ENCODE data around the gene GRIA1.

Gene GRIA1

GRCh38 chr5:153618307-153618706, 127.8 kb downstream of the GRIA1 start:
- Histone ChIP-seq H2BK5ac (ENCODE audit: low read length) (no peak overlapping the region), H3K27ac (ENCODE audit: low read depth, low read length) (no peak overlapping the region), H3K4me1 (ENCODE audit: control insufficient read depth, low read depth, low read length) (no peaks in the 10 kb centered on the region), H4K8ac (ENCODE audit: low read depth, low read length) (no peak overlapping the region), H3K36me3 (ENCODE audit: control insufficient read depth, insufficient read depth, low read length) (no peaks in the 10 kb centered on the region), H2AK5ac (ENCODE audit: low read length) (no peak overlapping the region), H3K79me2 (ENCODE audit: control insufficient read depth, insufficient read depth, low read length) (no peaks in the 10 kb centered on the region), H2BK15ac (replicated peaks; ENCODE audit: low read depth) (no peak overlapping the region), H3K27me3 (ENCODE audit: insufficient read depth, low read length, poor library complexity) (no peaks in the 10 kb centered on the region), H3K56ac (ENCODE audit: low read length) (no peak overlapping the region), H3K23ac (ENCODE audit: low read length) (no peak overlapping the region), H4K5ac (ENCODE audit: low read length) (no peak overlapping the region), H3K9ac (ENCODE audit: low read length) (no peak overlapping the region), H3K18ac (ENCODE audit: low read length) (no peak overlapping the region), H3K4me3 (ENCODE audit: low read length) (no peak overlapping the region), H2BK120ac (ENCODE audit: low read depth, low read length) (no peak overlapping the region), H3K4ac (ENCODE audit: low read depth, low read length) (no peak overlapping the region), H3K4me2 (ENCODE audit: low read length) (no peak overlapping the region), H3K79me1 (ENCODE audit: low read length) (no peaks in the 10 kb centered on the region)
- WGBS (ENCODE audit: extremely low coverage, insufficient coverage, low lambda C conversion rate), result no CpG with 5 or more reads among the region's 2 CpGs
- no peak for DNase-seq

GRCh38 chr5:153618867-153619266, 128.4 kb downstream of the GRIA1 start:
- no peaks in the 10 kb centered on the region for H3K79me1 ChIP-seq (ENCODE audit: low read length)
- no peak overlapping the region for H3K56ac ChIP-seq (ENCODE audit: low read length)
- H2BK120ac ChIP-seq (ENCODE audit: low read depth, low read length), result no peak overlapping the region
- H3K36me3 ChIP-seq (ENCODE audit: control insufficient read depth, insufficient read depth, low read length), result no peaks in the 10 kb centered on the region
- H3K79me2 ChIP-seq (ENCODE audit: control insufficient read depth, insufficient read depth, low read length), result no peaks in the 10 kb centered on the region
- no peak overlapping the region for H3K27ac ChIP-seq (ENCODE audit: low read depth, low read length)
- H3K27me3 ChIP-seq (ENCODE audit: insufficient read depth, low read length, poor library complexity), result no peaks in the 10 kb centered on the region
- H3K18ac ChIP-seq (ENCODE audit: low read length), result no peak overlapping the region
- no peak overlapping the region for H3K4me2 ChIP-seq (ENCODE audit: low read length)
- no peak overlapping the region for H3K4me3 ChIP-seq (ENCODE audit: low read length)
- H4K8ac ChIP-seq (ENCODE audit: low read depth, low read length), result no peak overlapping the region
- H2BK15ac ChIP-seq (replicated peaks; ENCODE audit: low read depth), result no peak overlapping the region
- DNase-seq, result no peak
- no peaks in the 10 kb centered on the region for H3K4me1 ChIP-seq (ENCODE audit: control insufficient read depth, low read depth, low read length)
- H3K4ac ChIP-seq (ENCODE audit: low read depth, low read length), result no peak overlapping the region
- no peak overlapping the region for H3K9ac ChIP-seq (ENCODE audit: low read length)
- H2BK5ac ChIP-seq (ENCODE audit: low read length), result no peak overlapping the region
- no peak overlapping the region for H2AK5ac ChIP-seq (ENCODE audit: low read length)
- no peak overlapping the region for H4K5ac ChIP-seq (ENCODE audit: low read length)
- no peak overlapping the region for H3K23ac ChIP-seq (ENCODE audit: low read length)

GRCh38 chr5:153619771-153620170, 129.3 kb downstream of the GRIA1 start:
- Histone ChIP-seq H3K27ac (ENCODE audit: low read depth, low read length) (no peak overlapping the region), H3K4me3 (ENCODE audit: low read length) (no peak overlapping the region), H3K4me2 (ENCODE audit: low read length) (no peak overlapping the region), H2BK5ac (ENCODE audit: low read length) (no peak overlapping the region), H4K8ac (ENCODE audit: low read depth, low read length) (no peak overlapping the region), H4K5ac (ENCODE audit: low read length) (no peak overlapping the region), H2AK5ac (ENCODE audit: low read length) (no peak overlapping the region), H3K9ac (ENCODE audit: low read length) (no peak overlapping the region), H3K36me3 (ENCODE audit: control insufficient read depth, insufficient read depth, low read length) (no peaks in the 10 kb centered on the region), H3K18ac (ENCODE audit: low read length) (no peak overlapping the region), H3K4me1 (ENCODE audit: control insufficient read depth, low read depth, low read length) (no peaks in the 10 kb centered on the region), H2BK15ac (replicated peaks; ENCODE audit: low read depth) (no peak overlapping the region), H3K23ac (ENCODE audit: low read length) (no peak overlapping the region), H3K27me3 (ENCODE audit: insufficient read depth, low read length, poor library complexity) (no peaks in the 10 kb centered on the region), H3K79me2 (ENCODE audit: control insufficient read depth, insufficient read depth, low read length) (no peaks in the 10 kb centered on the region), H3K4ac (ENCODE audit: low read depth, low read length) (no peak overlapping the region), H3K56ac (ENCODE audit: low read length) (no peak overlapping the region), H2BK120ac (ENCODE audit: low read depth, low read length) (no peak overlapping the region), H3K79me1 (ENCODE audit: low read length) (no peaks in the 10 kb centered on the region)
- DNase-seq, result no peak
- WGBS (ENCODE audit: extremely low coverage, insufficient coverage, low lambda C conversion rate), result no CpG with 5 or more reads among the region's 1 CpG

GRCh38 chr5:153623124-153623523, 132.7 kb downstream of the GRIA1 start:
- no CpG with 5 or more reads among the region's 3 CpGs for WGBS (ENCODE audit: extremely low coverage, insufficient coverage, low lambda C conversion rate)
- Histone ChIP-seq H3K9ac (ENCODE audit: low read length) (no peak overlapping the region), H3K27me3 (ENCODE audit: insufficient read depth, low read length, poor library complexity) (no peaks in the 10 kb centered on the region), H2BK120ac (ENCODE audit: low read depth, low read length) (no peak overlapping the region), H3K27ac (ENCODE audit: low read depth, low read length) (no peak overlapping the region), H3K4me1 (ENCODE audit: control insufficient read depth, low read depth, low read length) (peaks cover 3% of the 10 kb centered on the region), H3K4me2 (ENCODE audit: low read length) (no peak overlapping the region), H3K23ac (ENCODE audit: low read length) (no peak overlapping the region), H3K79me1 (ENCODE audit: low read length) (no peaks in the 10 kb centered on the region), H2BK5ac (ENCODE audit: low read length) (no peak overlapping the region), H4K8ac (ENCODE audit: low read depth, low read length) (no peak overlapping the region), H2BK15ac (replicated peaks; ENCODE audit: low read depth) (no peak overlapping the region), H3K4me3 (ENCODE audit: low read length) (no peak overlapping the region), H3K79me2 (ENCODE audit: control insufficient read depth, insufficient read depth, low read length) (no peaks in the 10 kb centered on the region), H3K36me3 (ENCODE audit: control insufficient read depth, insufficient read depth, low read length) (no peaks in the 10 kb centered on the region), H3K56ac (ENCODE audit: low read length) (no peak overlapping the region), H4K5ac (ENCODE audit: low read length) (no peak overlapping the region), H3K4ac (ENCODE audit: low read depth, low read length) (no peak overlapping the region), H2AK5ac (ENCODE audit: low read length) (no peak overlapping the region), H3K18ac (ENCODE audit: low read length) (no peak overlapping the region)
- no peak for DNase-seq

- Histone ChIP-seq H3K4me3 (ENCODE audit: low read length) (no peak overlapping the region), H4K8ac (ENCODE audit: low read depth, low read length) (no peak overlapping the region), H3K27ac (ENCODE audit: low read depth, low read length) (no peak overlapping the region), H4K5ac (ENCODE audit: low read length) (no peak overlapping the region), H3K4me1 (ENCODE audit: control insufficient read depth, low read depth, low read length) (peaks cover 7% of the 10 kb centered on the region), H3K79me1 (ENCODE audit: low read length) (no peaks in the 10 kb centered on the region), H2BK5ac (ENCODE audit: low read length) (no peak overlapping the region), H2BK120ac (ENCODE audit: low read depth, low read length) (no peak overlapping the region), H3K4me2 (ENCODE audit: low read length) (no peak overlapping the region), H3K27me3 (ENCODE audit: insufficient read depth, low read length, poor library complexity) (no peaks in the 10 kb centered on the region), H3K18ac (ENCODE audit: low read length) (no peak overlapping the region), H3K56ac (ENCODE audit: low read length) (no peak overlapping the region), H3K36me3 (ENCODE audit: control insufficient read depth, insufficient read depth, low read length) (no peaks in the 10 kb centered on the region), H2BK15ac (replicated peaks; ENCODE audit: low read depth) (no peak overlapping the region), H3K4ac (ENCODE audit: low read depth, low read length) (no peak overlapping the region), H3K23ac (ENCODE audit: low read length) (no peak overlapping the region), H3K9ac (ENCODE audit: low read length) (no peak overlapping the region), H3K79me2 (ENCODE audit: control insufficient read depth, insufficient read depth, low read length) (no peaks in the 10 kb centered on the region), H2AK5ac (ENCODE audit: low read length) (no peak overlapping the region)
- DNase-seq, result no peak
- no CpG with 5 or more reads among the region's 5 CpGs for WGBS (ENCODE audit: extremely low coverage, insufficient coverage, low lambda C conversion rate)
Measured at GRCh38 chr5:153623751-153624450, 133.4 kb downstream of the GRIA1 start.

- peaks cover 9% of the 10 kb centered on the region for H3K4me1 ChIP-seq (ENCODE audit: control insufficient read depth, low read depth, low read length)
- H3K79me1 ChIP-seq (ENCODE audit: low read length), result no peaks in the 10 kb centered on the region
- DNase-seq, result no peak
- H3K9ac ChIP-seq (ENCODE audit: low read length), result no peak overlapping the region
- H3K23ac ChIP-seq (ENCODE audit: low read length), result no peak overlapping the region
- no CpG with 5 or more reads among the region's 3 CpGs for WGBS (ENCODE audit: extremely low coverage, insufficient coverage, low lambda C conversion rate)
- no peak overlapping the region for H4K8ac ChIP-seq (ENCODE audit: low read depth, low read length)
- H2BK15ac ChIP-seq (replicated peaks; ENCODE audit: low read depth), result no peak overlapping the region
- H3K27ac ChIP-seq (ENCODE audit: low read depth, low read length), result no peak overlapping the region
- H3K4me3 ChIP-seq (ENCODE audit: low read length), result no peak overlapping the region
- H3K56ac ChIP-seq (ENCODE audit: low read length), result no peak overlapping the region
- no peak overlapping the region for H2BK5ac ChIP-seq (ENCODE audit: low read length)
- no peak overlapping the region for H2BK120ac ChIP-seq (ENCODE audit: low read depth, low read length)
- no peak overlapping the region for H3K4me2 ChIP-seq (ENCODE audit: low read length)
- no peaks in the 10 kb centered on the region for H3K27me3 ChIP-seq (ENCODE audit: insufficient read depth, low read length, poor library complexity)
- H3K4ac ChIP-seq (ENCODE audit: low read depth, low read length), result no peak overlapping the region
- no peaks in the 10 kb centered on the region for H3K36me3 ChIP-seq (ENCODE audit: control insufficient read depth, insufficient read depth, low read length)
- no peaks in the 10 kb centered on the region for H3K79me2 ChIP-seq (ENCODE audit: control insufficient read depth, insufficient read depth, low read length)
- no peak overlapping the region for H2AK5ac ChIP-seq (ENCODE audit: low read length)
- no peak overlapping the region for H4K5ac ChIP-seq (ENCODE audit: low read length)
- no peak overlapping the region for H3K18ac ChIP-seq (ENCODE audit: low read length)
Measured at GRCh38 chr5:153624451-153624765, 133.9 kb downstream of the GRIA1 start.

Measured in mesendoderm (in vitro differentiated cells).